Measurements from ENCODE around the gene RAB11FIP2.

DNA sequence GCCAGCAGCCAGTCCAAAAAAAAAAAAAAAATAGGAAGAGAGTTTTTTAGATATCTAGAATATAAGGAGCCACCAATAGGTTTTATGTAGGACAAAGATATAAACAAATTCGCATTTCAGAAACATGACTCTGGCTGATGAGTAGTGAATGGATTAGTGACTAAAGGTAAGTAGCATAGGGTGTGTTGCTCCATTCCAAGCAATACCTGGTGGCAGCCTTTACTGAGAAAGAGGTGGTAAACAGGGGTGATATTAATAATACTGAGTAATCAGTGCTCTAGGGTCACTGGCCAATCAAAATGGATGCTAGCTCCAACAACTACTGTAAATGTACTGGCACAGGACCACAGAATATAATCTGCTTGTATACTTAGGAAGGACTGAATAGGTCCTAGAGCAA, 45.5 kb upstream of the RAB11FIP2 start:
- TF ChIP-seq, protein P1, sequence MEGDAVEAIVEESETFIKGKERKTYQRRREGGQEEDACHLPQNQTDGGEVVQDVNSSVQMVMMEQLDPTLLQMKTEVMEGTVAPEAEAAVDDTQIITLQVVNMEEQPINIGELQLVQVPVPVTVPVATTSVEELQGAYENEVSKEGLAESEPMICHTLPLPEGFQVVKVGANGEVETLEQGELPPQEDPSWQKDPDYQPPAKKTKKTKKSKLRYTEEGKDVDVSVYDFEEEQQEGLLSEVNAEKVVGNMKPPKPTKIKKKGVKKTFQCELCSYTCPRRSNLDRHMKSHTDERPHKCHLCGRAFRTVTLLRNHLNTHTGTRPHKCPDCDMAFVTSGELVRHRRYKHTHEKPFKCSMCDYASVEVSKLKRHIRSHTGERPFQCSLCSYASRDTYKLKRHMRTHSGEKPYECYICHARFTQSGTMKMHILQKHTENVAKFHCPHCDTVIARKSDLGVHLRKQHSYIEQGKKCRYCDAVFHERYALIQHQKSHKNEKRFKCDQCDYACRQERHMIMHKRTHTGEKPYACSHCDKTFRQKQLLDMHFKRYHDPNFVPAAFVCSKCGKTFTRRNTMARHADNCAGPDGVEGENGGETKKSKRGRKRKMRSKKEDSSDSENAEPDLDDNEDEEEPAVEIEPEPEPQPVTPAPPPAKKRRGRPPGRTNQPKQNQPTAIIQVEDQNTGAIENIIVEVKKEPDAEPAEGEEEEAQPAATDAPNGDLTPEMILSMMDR (IDR thresholded peaks at IDR 0.05 in 4 of 5, conservative IDR thresholded peaks at IDR 0.05 in 1 of 5) = no peak
- no peak for TF ChIP-seq POLR2A (IDR thresholded peaks at IDR 0.05)
